Muscle layer of duodenum (tissue), 2 donors: ENCODE results near the gene COL1A2.
A peak's percentile ranks its signal among the peaks of the same experiment; 100 is the strongest.

Experiments
- H3K27ac ChIP-seq: one replicate; pipeline ENCODE4 v1.7.0; 2013; ENCODE audit warnings: mild to moderate bottlenecking, low read length
- H3K27me3 ChIP-seq: one replicate; pipeline ENCODE4 v1.7.0; 2013; ENCODE audit warnings: low read depth, mild to moderate bottlenecking, control low read depth, low read length
- H3K36me3 ChIP-seq, 2 donors: one replicate each; pipeline ENCODE4 v1.7.0; 2013; ENCODE audit warnings: low read length in 2 of 2, control low read depth in 1 of 2, mild to moderate bottlenecking in 1 of 2; ENCODE audit not compliant: insufficient read depth in 2 of 2, control insufficient read depth in 1 of 2
- H3K4me1 ChIP-seq, 2 donors: one replicate each; pipeline ENCODE4 v1.7.0; 2013; ENCODE audit warnings: low read length in 2 of 2, mild to moderate bottlenecking in 2 of 2, control low read depth in 1 of 2, moderate library complexity in 1 of 2; ENCODE audit not compliant: insufficient read depth in 2 of 2, control insufficient read depth in 1 of 2
- H3K4me3 ChIP-seq, 2 donors: one replicate each; pipeline ENCODE4 v1.7.0; 2013; ENCODE audit warnings: low read length in 2 of 2, low read depth in 1 of 2, mild to moderate bottlenecking in 1 of 2
- H3K9me3 ChIP-seq, 2 donors: one replicate each; pipeline ENCODE4 v1.7.0; 2013; ENCODE audit warnings: low read length in 2 of 2, control low read depth in 1 of 2, mild to moderate bottlenecking in 1 of 2; ENCODE audit not compliant: control insufficient read depth in 1 of 2
- donor health status: healthy.

The COL1A2 gene

GRCh38 chr7:94364816-94365215 lies 29.9 kb upstream of the COL1A2 start:
- no peak overlapping the region for H3K27ac ChIP-seq

GRCh38 chr7:94366163-94366562 lies 28.5 kb upstream of the COL1A2 start:
- Histone ChIP-seq H3K27me3 (no peaks in the 10 kb centered on the region), H3K4me1 (peaks cover 7 to 12% of the 10 kb centered on the region in 2 donors), H3K9me3 (peaks cover 0 to 2% of the 10 kb centered on the region in 2 donors), H3K4me3 (no peak overlapping the region), H3K36me3 (peaks cover 0 to 6% of the 10 kb centered on the region in 2 donors), H3K27ac (no peak overlapping the region)

More at GRCh38 chr7:94364816-94365215, 29.9 kb upstream of the COL1A2 start:
- H3K36me3 ChIP-seq = peaks cover 0 to 6% of the 10 kb centered on the region in 2 donors
- peaks cover 7 to 12% of the 10 kb centered on the region in 2 donors for H3K4me1 ChIP-seq
- no peaks in the 10 kb centered on the region for H3K27me3 ChIP-seq
- peaks cover 0 to 2% of the 10 kb centered on the region in 2 donors for H3K9me3 ChIP-seq
- no peak overlapping the region for H3K4me3 ChIP-seq

GRCh38 chr7:94366832-94367231 lies 27.9 kb upstream of the COL1A2 start:
- peaks cover 0 to 6% of the 10 kb centered on the region in 2 donors for H3K36me3 ChIP-seq
- H3K27ac ChIP-seq = no peak overlapping the region
- H3K27me3 ChIP-seq = no peaks in the 10 kb centered on the region
- H3K9me3 ChIP-seq = peaks cover 0 to 2% of the 10 kb centered on the region in 2 donors
- H3K4me3 ChIP-seq = no peak overlapping the region
- peaks cover 7 to 12% of the 10 kb centered on the region in 2 donors for H3K4me1 ChIP-seq

GRCh38 chr7:94367949-94368348 lies 26.7 kb upstream of the COL1A2 start:
- Histone ChIP-seq H3K27me3 (no peaks in the 10 kb centered on the region), H3K27ac (peak overlapping the region; percentile 70), H3K4me3 (peak overlapping the region in 1 of 2 donors; percentile 31), H3K4me1 (peaks cover 7 to 12% of the 10 kb centered on the region in 2 donors), H3K36me3 (peaks cover 0 to 6% of the 10 kb centered on the region in 2 donors), H3K9me3 (peaks cover 0 to 2% of the 10 kb centered on the region in 2 donors)

GRCh38 chr7:94368371-94368791 lies 26.3 kb upstream of the COL1A2 start:
- Histone ChIP-seq H3K9me3 (no peaks in the 10 kb centered on the region), H3K4me3 (peak overlapping the region in 1 of 2 donors; percentile 31), H3K4me1 (peaks cover 7 to 12% of the 10 kb centered on the region in 2 donors), H3K36me3 (peaks cover 0 to 6% of the 10 kb centered on the region in 2 donors), H3K27me3 (no peaks in the 10 kb centered on the region), H3K27ac (peak overlapping the region; percentile 70)

DNA sequence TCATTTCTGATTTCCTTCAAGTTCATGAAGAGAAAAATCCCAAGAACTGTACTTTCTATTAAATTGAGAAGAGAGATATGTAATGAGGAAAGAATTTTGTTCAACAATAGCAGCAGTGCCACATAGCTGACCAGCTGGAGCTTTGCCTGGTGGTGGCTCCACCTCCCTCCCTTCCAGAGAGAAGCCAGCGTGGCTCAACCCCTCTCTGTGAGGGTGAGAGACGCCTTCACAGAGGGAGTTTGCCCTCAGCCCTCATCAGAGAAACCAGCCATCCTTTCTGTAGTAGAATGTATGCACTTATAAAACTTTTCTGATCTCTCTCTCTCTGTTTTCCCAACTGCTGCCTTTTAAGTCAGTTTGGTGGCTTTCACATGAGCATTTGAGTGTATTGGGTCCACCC lies 20.5 kb upstream of the COL1A2 start:
- H3K4me3 ChIP-seq = peak overlapping the region; percentile 34 to 39

DNA sequence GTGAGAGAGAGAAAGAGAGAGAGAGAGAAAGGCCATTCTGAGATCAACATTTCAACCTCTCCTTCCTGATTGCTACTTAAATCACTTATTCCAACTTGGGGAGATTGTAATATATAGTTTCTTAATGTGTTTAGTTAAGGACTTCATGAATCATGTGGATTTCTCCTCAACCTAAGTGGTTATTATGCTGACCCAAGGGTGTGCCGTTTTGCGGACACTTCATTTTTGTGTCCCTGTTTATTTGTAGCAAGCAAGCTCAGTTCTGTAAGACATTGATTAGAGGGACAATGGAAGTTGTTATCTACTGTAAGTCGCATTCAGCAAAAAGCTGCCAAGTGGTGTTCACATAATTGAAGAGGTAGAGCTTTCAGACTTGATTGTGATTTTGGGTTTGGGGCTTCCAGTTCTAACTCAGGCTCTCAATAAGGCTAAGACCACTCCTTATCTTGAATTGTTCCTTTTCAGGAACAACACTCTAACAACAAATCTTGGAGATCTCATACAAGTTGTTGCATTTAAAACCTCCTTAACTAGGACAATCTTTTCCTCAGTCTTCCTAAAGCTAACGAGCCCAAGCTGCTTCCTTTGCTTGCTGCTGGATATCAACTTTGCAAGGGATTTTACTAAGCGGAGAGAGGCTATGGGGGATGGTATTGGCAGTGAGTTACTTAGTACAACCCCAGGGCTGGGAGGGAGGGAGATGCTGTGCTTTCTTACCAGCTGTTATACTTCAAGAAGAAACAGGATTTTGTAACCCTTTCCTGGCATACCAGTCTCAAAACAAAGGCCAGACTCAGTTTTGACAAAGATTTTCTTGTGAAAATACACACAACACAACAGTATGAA lies 19.8 kb upstream of the COL1A2 start:
- H3K4me1 ChIP-seq = peaks cover 4 to 14% of the 10 kb centered on the region in 2 donors
- no peaks in the 10 kb centered on the region for H3K27me3 ChIP-seq
- H3K27ac ChIP-seq = peak overlapping the region; percentile 90
- H3K36me3 ChIP-seq = peaks cover 0 to 8% of the 10 kb centered on the region in 2 donors
- H3K9me3 ChIP-seq = no peaks in the 10 kb centered on the region
- H3K4me3 ChIP-seq = peak overlapping the region; percentile 34 to 39

More for the DNA sequence above, 20.5 kb upstream of the COL1A2 start:
- H3K4me1 ChIP-seq = peaks cover 4 to 16% of the 10 kb centered on the region in 2 donors
- peaks cover 0 to 8% of the 10 kb centered on the region in 2 donors for H3K36me3 ChIP-seq
- no peaks in the 10 kb centered on the region for H3K27me3 ChIP-seq
- H3K27ac ChIP-seq = peak overlapping the region; percentile 90
- H3K9me3 ChIP-seq = no peaks in the 10 kb centered on the region

GRCh38 chr7:94375691-94376090 lies 19.0 kb upstream of the COL1A2 start:
- H3K27ac ChIP-seq = peak overlapping the region; percentile 90
- no peaks in the 10 kb centered on the region for H3K9me3 ChIP-seq
- H3K4me3 ChIP-seq = peak overlapping the region; percentile 31 to 39
- no peaks in the 10 kb centered on the region for H3K27me3 ChIP-seq
- peaks cover 0 to 8% of the 10 kb centered on the region in 2 donors for H3K36me3 ChIP-seq
- peaks cover 4 to 14% of the 10 kb centered on the region in 2 donors for H3K4me1 ChIP-seq

DNA sequence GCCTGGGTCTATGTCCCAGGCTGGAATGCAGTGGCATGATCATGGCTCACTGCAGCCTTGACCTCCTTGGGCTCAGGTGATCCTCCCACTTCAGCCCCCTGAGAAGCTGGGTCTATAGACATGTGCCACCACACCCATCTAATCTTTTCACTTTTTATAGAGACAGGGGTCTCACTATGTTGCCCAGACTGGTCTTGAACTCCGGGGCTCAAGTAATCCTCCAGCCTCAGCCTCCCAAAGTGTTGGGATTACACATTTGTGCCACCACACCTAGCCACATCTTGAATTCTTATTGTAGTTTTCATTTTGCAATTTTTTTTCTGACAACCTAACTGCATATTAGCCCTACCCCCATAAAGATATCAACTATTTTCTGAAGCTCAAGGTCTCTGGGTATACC lies 18.4 kb upstream of the COL1A2 start:
- no peak overlapping the region for H3K27ac ChIP-seq
- peaks cover 0 to 8% of the 10 kb centered on the region in 2 donors for H3K36me3 ChIP-seq

DNA sequence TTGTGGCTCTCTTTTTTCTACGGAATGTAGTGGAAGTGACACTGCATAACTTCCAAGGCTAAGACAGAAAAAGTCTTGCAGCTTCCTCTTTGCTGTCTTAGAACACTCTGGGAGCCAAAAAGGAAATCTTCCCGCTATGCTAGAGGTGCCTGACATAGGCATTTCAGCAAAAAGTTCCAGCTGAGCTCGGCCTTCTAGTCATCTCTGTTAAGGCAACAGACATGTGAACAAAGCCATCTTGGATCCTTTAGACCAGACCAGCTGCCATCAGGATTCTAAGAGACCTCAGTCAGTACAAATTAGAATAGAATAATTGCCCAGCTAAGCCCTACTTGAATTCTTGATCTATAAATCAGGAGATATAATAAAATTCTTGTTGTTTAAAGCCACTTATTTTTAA lies 16.3 kb upstream of the COL1A2 start:
- H3K9me3 ChIP-seq = no peaks in the 10 kb centered on the region
- peaks cover 0 to 8% of the 10 kb centered on the region in 2 donors for H3K36me3 ChIP-seq
- H3K27me3 ChIP-seq = no peaks in the 10 kb centered on the region
- H3K27ac ChIP-seq = no peak overlapping the region
- H3K4me1 ChIP-seq = peaks cover 4 to 14% of the 10 kb centered on the region in 2 donors
- no peak overlapping the region for H3K4me3 ChIP-seq

More for the DNA sequence above, 18.4 kb upstream of the COL1A2 start:
- H3K27me3 ChIP-seq = no peaks in the 10 kb centered on the region
- H3K4me3 ChIP-seq = no peak overlapping the region
- H3K4me1 ChIP-seq = peaks cover 4 to 14% of the 10 kb centered on the region in 2 donors
- no peaks in the 10 kb centered on the region for H3K9me3 ChIP-seq

GRCh38 chr7:94380264-94380663 lies 14.4 kb upstream of the COL1A2 start:
- no peaks in the 10 kb centered on the region for H3K27me3 ChIP-seq
- no peak overlapping the region for H3K27ac ChIP-seq
- peaks cover 0 to 4% of the 10 kb centered on the region in 2 donors for H3K36me3 ChIP-seq
- no peak overlapping the region for H3K4me3 ChIP-seq
- no peaks in the 10 kb centered on the region for H3K9me3 ChIP-seq
- peaks cover 0 to 9% of the 10 kb centered on the region in 2 donors for H3K4me1 ChIP-seq
